ENCODE measurements around the gene SLC2A11. TPM values are rescaled to one million over a fixed set of nuclear protein-coding genes. Genes with fewer than 3 reads are reported as not detected.

Gene SLC2A11
- total RNA-seq, 1 donor from 2014 or later = 19.6 TPM

- FAIRE-seq (no peak), DNase-seq (ENCODE audit: low read depth) (no peak)
- TF ChIP-seq, protein P1, sequence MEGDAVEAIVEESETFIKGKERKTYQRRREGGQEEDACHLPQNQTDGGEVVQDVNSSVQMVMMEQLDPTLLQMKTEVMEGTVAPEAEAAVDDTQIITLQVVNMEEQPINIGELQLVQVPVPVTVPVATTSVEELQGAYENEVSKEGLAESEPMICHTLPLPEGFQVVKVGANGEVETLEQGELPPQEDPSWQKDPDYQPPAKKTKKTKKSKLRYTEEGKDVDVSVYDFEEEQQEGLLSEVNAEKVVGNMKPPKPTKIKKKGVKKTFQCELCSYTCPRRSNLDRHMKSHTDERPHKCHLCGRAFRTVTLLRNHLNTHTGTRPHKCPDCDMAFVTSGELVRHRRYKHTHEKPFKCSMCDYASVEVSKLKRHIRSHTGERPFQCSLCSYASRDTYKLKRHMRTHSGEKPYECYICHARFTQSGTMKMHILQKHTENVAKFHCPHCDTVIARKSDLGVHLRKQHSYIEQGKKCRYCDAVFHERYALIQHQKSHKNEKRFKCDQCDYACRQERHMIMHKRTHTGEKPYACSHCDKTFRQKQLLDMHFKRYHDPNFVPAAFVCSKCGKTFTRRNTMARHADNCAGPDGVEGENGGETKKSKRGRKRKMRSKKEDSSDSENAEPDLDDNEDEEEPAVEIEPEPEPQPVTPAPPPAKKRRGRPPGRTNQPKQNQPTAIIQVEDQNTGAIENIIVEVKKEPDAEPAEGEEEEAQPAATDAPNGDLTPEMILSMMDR (IDR thresholded peaks at IDR 0.05; ENCODE audit: insufficient read depth, low read depth, low read length) = no peak
- no peak for TF ChIP-seq EZH2 (IDR thresholded peaks at IDR 0.05; ENCODE audit: insufficient read depth, low read length)
- Histone ChIP-seq H3K4me2 (ENCODE audit: low read length) (no peak overlapping the region), H2AFZ (ENCODE audit: low read depth, low read length) (no peak overlapping the region), H3K27ac (ENCODE audit: low read depth, low read length) (no peak overlapping the region), H4K20me1 (ENCODE audit: insufficient read depth, low read length) (no peaks in the 10 kb centered on the region), H3K79me2 (ENCODE audit: insufficient read depth, low read length) (no peaks in the 10 kb centered on the region), H3K36me3 (ENCODE audit: insufficient read depth, low read length) (no peaks in the 10 kb centered on the region), H3K27me3 (ENCODE audit: insufficient read depth, low read length) (no peaks in the 10 kb centered on the region), H3K4me1 (ENCODE audit: insufficient read depth, low read length) (no peaks in the 10 kb centered on the region), H3K9me3 (ENCODE audit: insufficient read depth, low read depth, low read length) (no peaks in the 10 kb centered on the region), H3K4me3 (ENCODE audit: insufficient read depth, low read depth, low read length) (no peak overlapping the region), H3K9ac (ENCODE audit: low read length) (no peak overlapping the region)
- Mint-ChIP-seq H3K27me3 (ENCODE audit: low read depth, unreplicated experiment) (peaks cover 6% of the 10 kb centered on the region), H3K4me3 (ENCODE audit: unreplicated experiment) (no peak overlapping the region), H3K9me3 (ENCODE audit: unreplicated experiment) (no peaks in the 10 kb centered on the region), H3K36me3 (ENCODE audit: low read depth, unreplicated experiment) (peaks cover 4% of the 10 kb centered on the region), H3K27ac (ENCODE audit: unreplicated experiment) (no peak overlapping the region), H3K4me1 (ENCODE audit: low read depth, unreplicated experiment) (peaks cover 12% of the 10 kb centered on the region)
Measured at GRCh38 chr22:23908587-23909205, 51.0 kb downstream of the SLC2A11 start.

- Histone ChIP-seq H3K79me2 (ENCODE audit: insufficient read depth, low read length) (no peaks in the 10 kb centered on the region), H3K4me3 (ENCODE audit: insufficient read depth, low read depth, low read length) (no peak overlapping the region), H3K27me3 (ENCODE audit: insufficient read depth, low read length) (no peaks in the 10 kb centered on the region), H3K9ac (ENCODE audit: low read length) (no peak overlapping the region), H2AFZ (ENCODE audit: low read depth, low read length) (no peak overlapping the region), H3K36me3 (ENCODE audit: insufficient read depth, low read length) (no peaks in the 10 kb centered on the region), H4K20me1 (ENCODE audit: insufficient read depth, low read length) (no peaks in the 10 kb centered on the region), H3K4me1 (ENCODE audit: insufficient read depth, low read length) (no peaks in the 10 kb centered on the region), H3K27ac (ENCODE audit: low read depth, low read length) (no peak overlapping the region), H3K4me2 (ENCODE audit: low read length) (no peak overlapping the region), H3K9me3 (ENCODE audit: insufficient read depth, low read depth, low read length) (no peaks in the 10 kb centered on the region)
- H3K9me3 Mint-ChIP-seq (ENCODE audit: unreplicated experiment) = no peaks in the 10 kb centered on the region
- TF ChIP-seq, protein P1 (IDR thresholded peaks at IDR 0.05; ENCODE audit: insufficient read depth, low read depth, low read length) = no peak
- TF ChIP-seq EZH2 (IDR thresholded peaks at IDR 0.05; ENCODE audit: insufficient read depth, low read length) = no peak
- peaks cover 6% of the 10 kb centered on the region for H3K27me3 Mint-ChIP-seq (ENCODE audit: low read depth, unreplicated experiment)
- no peak for FAIRE-seq
- H3K36me3 Mint-ChIP-seq (ENCODE audit: low read depth, unreplicated experiment) = peaks cover 4% of the 10 kb centered on the region
- H3K4me1 Mint-ChIP-seq (ENCODE audit: low read depth, unreplicated experiment) = peaks cover 12% of the 10 kb centered on the region
- no peak overlapping the region for H3K4me3 Mint-ChIP-seq (ENCODE audit: unreplicated experiment)
- no peak for DNase-seq (ENCODE audit: low read depth)
- H3K27ac Mint-ChIP-seq (ENCODE audit: unreplicated experiment) = no peak overlapping the region
Measured at GRCh38 chr22:23909296-23909898, 51.7 kb downstream of the SLC2A11 start.

Data from astrocyte (in vitro differentiated cells and primary cell).